Glutamatergic neuron (in vitro differentiated cells): ENCODE measurements around the gene ITPK1. TPM values are rescaled to one million over a fixed set of nuclear protein-coding genes. Genes with fewer than 3 reads are reported as not detected.

ENCODE experiments used
- DNase-seq: peaks from one replicate; pipeline ENCODE4 v3.0.0; 2022
- H3K27ac Mint-ChIP-seq: one replicate; pipeline ENCODE4 v1.8.0; 2020; ENCODE audit warnings: mild to moderate bottlenecking, mixed read lengths, inconsistent platforms; ENCODE audit not compliant: unreplicated experiment
- H3K27me3 Mint-ChIP-seq: one replicate; pipeline ENCODE4 v1.8.0; 2020; ENCODE audit warnings: mild to moderate bottlenecking, moderate library complexity, mixed read lengths, inconsistent platforms; ENCODE audit not compliant: unreplicated experiment
- H3K36me3 Mint-ChIP-seq: one replicate; pipeline ENCODE4 v1.8.0; 2020; ENCODE audit warnings: mild to moderate bottlenecking, mixed read lengths, inconsistent platforms; ENCODE audit not compliant: unreplicated experiment
- H3K4me1 Mint-ChIP-seq: one replicate; pipeline ENCODE4 v1.8.0; 2020; ENCODE audit warnings: mild to moderate bottlenecking, low read depth, mixed read lengths, inconsistent platforms; ENCODE audit not compliant: unreplicated experiment
- H3K4me3 Mint-ChIP-seq: one replicate; pipeline ENCODE4 v1.8.0; 2020; ENCODE audit warnings: mild to moderate bottlenecking, mixed read lengths, inconsistent platforms; ENCODE audit not compliant: unreplicated experiment
- H3K9me3 Mint-ChIP-seq: one replicate; pipeline ENCODE4 v1.8.0; 2020; ENCODE audit warnings: mild to moderate bottlenecking, moderate library complexity, mixed read lengths, inconsistent platforms; ENCODE audit not compliant: unreplicated experiment
- total RNA-seq: library from RNA; stranded (reverse); fragmentation: NEBNext Ultra II Directional; extraction: Animal tissue kit (Norgen Biotek cat#: 25700); gene quantifications from one replicate; pipeline ENCODE4 v1.2.1, GENCODE V29; 2021; ENCODE audit not compliant: unreplicated experiment
- TF ChIP-seq, protein P1 (sequence below): fragments of 200-600 bp; sonication (generic); IDR thresholded peaks from one replicate; pipeline ENCODE4 v1.5.0; 2021; ENCODE audit not compliant: partially characterized antibody, unreplicated experiment

The ITPK1 gene
- total RNA-seq, 1 donor from 2014 or later, result 132 TPM

DNA sequence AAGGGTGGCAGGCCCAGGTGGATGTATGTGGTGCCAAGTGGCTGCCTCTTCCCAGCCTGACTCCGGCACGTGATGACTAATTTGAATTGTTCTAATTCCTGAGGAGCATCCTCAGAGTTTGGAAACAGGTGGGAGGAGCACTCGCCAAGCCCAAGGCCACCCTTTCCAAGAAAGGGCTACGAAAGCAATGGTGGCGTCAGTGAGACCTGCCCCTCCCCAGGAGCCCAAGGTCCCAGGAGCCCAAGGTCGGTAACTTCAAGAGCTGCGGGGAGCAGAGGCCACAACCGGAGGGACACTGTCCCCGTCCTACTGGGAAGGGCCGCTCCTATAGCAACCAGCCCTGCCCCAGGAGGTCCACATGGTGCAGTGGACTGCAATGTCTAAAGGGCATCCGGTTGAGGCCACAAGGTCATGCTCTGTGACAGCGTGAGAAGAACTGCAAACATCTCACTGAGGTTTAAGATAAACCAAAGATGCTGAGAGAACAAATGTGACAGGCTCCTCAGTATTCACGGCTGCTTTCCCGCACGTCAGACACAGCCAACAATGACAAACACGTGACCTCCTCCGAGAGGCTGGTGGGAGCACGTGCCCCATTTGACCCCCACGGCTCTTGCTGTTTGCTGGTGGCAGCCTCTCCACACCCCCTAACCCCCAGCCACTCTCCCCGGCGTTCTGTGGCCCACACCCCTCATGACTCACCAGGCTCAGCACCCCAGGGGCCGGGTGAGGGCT, 79.6 kb downstream of the ITPK1 start:
- H3K27ac Mint-ChIP-seq, result no peak overlapping the region
- H3K4me3 Mint-ChIP-seq, result no peak overlapping the region
- peaks cover 12% of the 10 kb centered on the region for H3K9me3 Mint-ChIP-seq
- H3K4me1 Mint-ChIP-seq, result peaks cover 36% of the 10 kb centered on the region
- DNase-seq, result no peak
- no peaks in the 10 kb centered on the region for H3K36me3 Mint-ChIP-seq
- H3K27me3 Mint-ChIP-seq, result peaks cover 5% of the 10 kb centered on the region
- TF ChIP-seq, protein P1, sequence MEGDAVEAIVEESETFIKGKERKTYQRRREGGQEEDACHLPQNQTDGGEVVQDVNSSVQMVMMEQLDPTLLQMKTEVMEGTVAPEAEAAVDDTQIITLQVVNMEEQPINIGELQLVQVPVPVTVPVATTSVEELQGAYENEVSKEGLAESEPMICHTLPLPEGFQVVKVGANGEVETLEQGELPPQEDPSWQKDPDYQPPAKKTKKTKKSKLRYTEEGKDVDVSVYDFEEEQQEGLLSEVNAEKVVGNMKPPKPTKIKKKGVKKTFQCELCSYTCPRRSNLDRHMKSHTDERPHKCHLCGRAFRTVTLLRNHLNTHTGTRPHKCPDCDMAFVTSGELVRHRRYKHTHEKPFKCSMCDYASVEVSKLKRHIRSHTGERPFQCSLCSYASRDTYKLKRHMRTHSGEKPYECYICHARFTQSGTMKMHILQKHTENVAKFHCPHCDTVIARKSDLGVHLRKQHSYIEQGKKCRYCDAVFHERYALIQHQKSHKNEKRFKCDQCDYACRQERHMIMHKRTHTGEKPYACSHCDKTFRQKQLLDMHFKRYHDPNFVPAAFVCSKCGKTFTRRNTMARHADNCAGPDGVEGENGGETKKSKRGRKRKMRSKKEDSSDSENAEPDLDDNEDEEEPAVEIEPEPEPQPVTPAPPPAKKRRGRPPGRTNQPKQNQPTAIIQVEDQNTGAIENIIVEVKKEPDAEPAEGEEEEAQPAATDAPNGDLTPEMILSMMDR, result no peak

DNA sequence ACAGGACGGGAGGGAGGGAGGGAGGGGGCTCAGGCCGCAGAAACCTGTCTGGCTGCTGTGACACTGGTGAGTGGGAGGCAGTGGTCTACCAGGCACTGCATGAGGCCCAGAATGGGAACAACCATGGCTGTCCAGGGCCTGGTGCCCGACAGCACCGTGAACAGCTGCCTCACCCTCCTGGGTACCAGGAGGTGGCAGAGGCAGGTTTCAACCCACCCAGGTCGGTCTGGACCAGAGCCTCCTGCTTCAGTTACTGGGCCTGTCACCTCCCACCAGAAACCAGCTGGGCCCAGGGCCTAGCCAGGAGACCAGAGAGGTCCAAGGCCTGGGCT, 80.2 kb downstream of the ITPK1 start:
- H3K9me3 Mint-ChIP-seq, result peaks cover 12% of the 10 kb centered on the region
- peaks cover 33% of the 10 kb centered on the region for H3K4me1 Mint-ChIP-seq
- DNase-seq, result no peak
- TF ChIP-seq, protein P1, result no peak
- H3K36me3 Mint-ChIP-seq, result peaks cover 3% of the 10 kb centered on the region
- H3K27ac Mint-ChIP-seq, result no peak overlapping the region
- H3K27me3 Mint-ChIP-seq, result peaks cover 4% of the 10 kb centered on the region
- H3K4me3 Mint-ChIP-seq, result no peak overlapping the region

DNA sequence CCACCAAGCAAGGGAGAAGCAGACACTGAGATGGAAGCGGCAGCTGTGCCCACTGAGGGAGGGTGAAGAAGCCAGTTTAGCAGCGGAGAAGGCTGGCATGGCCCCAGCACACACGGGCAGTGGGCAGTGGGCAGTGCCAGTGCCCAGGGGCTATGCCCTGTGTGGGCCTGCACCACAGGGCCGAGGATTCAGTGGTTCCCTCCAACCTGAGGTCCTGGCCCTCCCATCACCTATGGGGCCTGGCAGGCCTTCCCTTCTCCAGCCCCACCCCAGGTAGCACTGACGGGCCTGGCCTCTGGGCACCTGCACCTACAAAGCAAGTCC, 81.1 kb downstream of the ITPK1 start:
- TF ChIP-seq, protein P1, result no peak
- Mint-ChIP-seq H3K4me1 (peaks cover 40% of the 10 kb centered on the region), H3K36me3 (peaks cover 8% of the 10 kb centered on the region), H3K27ac (no peak overlapping the region), H3K9me3 (peaks cover 12% of the 10 kb centered on the region), H3K27me3 (peaks cover 4% of the 10 kb centered on the region), H3K4me3 (no peak overlapping the region)
- DNase-seq, result no peak

DNA sequence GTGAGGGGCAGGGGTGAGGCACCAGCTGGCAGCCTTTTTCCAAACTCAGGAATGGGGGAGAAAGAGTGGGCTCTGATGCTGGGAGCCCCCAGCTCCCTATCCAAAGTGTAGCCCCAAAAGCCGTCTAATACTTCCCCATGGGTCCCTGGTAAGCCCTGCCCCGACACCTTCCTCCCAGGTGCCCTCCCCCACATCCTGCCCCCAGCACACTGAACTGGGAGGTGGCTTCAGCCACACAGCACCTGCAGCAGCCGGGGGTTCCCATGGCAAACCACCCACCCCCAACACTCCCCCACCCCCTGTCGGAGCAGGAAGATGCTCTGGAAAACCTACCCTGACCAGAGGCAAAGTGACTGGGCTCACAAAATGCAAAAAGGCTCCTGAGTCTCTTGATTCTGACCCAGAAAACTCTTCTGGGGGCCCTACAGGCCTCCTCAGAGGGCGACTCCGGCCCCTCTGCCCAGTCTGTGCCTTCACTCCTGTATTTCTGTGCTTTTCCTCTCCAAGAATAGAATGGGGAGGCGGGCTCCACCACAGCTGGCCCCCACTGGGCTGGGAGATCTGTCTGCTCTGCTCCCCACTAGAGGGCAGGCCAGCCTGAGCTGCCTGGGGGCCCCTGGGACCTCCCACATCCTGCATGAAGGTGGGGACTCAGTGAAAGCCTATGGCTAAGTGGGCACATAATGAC, 81.6 kb downstream of the ITPK1 start:
- no peak overlapping the region for H3K27ac Mint-ChIP-seq
- peaks cover 8% of the 10 kb centered on the region for H3K36me3 Mint-ChIP-seq
- no peak overlapping the region for H3K4me3 Mint-ChIP-seq
- H3K4me1 Mint-ChIP-seq, result peaks cover 40% of the 10 kb centered on the region
- H3K9me3 Mint-ChIP-seq, result peaks cover 10% of the 10 kb centered on the region
- peaks cover 4% of the 10 kb centered on the region for H3K27me3 Mint-ChIP-seq
- TF ChIP-seq, protein P1, result no peak
- no peak for DNase-seq
